Measurements from ENCODE around the gene WNT9B.

DNA sequence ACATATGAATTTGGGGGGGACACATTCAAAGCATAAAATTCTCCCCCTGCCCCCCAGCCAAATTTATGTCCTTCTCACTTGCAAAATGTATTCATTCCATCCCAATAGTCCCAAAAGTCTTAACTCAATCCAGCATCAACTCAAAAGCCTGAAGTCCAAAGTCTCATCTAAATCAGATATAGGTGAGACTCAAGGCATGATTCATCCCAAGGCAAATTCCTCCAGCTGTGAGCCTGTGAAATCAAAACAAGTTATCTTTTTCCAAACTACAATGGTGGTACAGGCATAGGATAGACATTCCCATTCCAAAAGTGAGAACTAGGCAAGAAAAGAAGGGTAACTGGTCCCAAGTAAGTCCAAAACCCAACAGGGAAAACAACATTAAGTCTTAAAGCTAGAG lies 65.7 kb downstream of the WNT9B start:
- TF ChIP-seq EZH2 (IDR thresholded peaks at IDR 0.05; ENCODE audit: low read length, unreplicated experiment) (no peak), EZH2phosphoT487 (IDR thresholded peaks at IDR 0.05; ENCODE audit: borderline replicate concordance, low read length) (no peak)
- TF ChIP-seq, protein P1, sequence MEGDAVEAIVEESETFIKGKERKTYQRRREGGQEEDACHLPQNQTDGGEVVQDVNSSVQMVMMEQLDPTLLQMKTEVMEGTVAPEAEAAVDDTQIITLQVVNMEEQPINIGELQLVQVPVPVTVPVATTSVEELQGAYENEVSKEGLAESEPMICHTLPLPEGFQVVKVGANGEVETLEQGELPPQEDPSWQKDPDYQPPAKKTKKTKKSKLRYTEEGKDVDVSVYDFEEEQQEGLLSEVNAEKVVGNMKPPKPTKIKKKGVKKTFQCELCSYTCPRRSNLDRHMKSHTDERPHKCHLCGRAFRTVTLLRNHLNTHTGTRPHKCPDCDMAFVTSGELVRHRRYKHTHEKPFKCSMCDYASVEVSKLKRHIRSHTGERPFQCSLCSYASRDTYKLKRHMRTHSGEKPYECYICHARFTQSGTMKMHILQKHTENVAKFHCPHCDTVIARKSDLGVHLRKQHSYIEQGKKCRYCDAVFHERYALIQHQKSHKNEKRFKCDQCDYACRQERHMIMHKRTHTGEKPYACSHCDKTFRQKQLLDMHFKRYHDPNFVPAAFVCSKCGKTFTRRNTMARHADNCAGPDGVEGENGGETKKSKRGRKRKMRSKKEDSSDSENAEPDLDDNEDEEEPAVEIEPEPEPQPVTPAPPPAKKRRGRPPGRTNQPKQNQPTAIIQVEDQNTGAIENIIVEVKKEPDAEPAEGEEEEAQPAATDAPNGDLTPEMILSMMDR (conservative IDR thresholded peaks at IDR 0.05; ENCODE audit: low read depth, low read length): no peak
